Measurements from ENCODE around the gene CCDC186. TPM values are rescaled to one million over a fixed set of nuclear protein-coding genes. Genes with fewer than 3 reads are reported as not detected.
A peak's percentile ranks its signal among the peaks of the same experiment; 100 is the strongest.

CCDC186 gene
- total and polyA plus RNA-seq, 7 donors, result 1.9 to 16.5 (median 10.5) TPM

DNA sequence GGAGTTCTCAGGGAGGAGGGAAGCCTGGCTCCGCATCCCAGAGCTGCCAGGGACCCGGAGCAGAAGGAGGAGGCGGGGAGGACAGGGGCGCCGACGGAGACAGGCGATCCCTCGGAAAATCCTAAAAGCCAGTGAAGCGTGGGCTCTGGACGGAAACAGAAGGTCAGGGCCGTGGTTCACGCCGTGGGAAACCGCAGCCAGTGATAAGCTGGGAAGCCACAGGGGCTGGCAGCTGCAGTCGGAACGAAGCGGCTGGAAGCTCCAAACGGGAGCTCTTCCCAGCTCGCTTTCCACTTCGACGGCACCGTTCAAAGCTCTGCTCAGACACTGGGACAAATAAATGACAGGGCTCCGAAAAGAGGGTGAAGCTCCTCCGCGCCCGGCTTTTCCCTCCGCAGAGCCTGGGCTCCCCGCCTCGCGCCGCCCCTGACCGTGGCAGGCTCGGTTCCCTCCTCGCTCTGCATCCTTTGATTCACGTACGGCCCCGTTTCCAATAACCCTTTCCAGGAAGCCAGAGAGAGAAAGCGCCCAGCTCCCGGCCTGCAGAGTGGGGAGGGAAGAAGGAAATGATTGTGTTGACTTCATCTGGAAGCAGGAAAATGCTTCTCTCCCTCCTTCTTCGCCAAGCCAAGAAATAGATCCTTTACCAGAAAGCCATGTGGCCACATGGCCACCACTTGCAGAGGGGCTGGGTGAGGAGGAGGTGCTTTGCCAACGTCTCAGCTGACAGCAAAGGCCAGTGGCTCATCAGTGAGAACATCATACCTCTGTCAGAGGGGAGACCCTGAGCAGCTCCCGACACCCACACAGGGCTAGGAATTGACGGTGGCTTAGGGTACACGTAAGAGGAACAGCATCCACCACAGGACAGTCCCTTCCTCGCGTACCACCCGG lies 72.9 kb downstream of the CCDC186 start:
- no peaks in the 10 kb centered on the region for H3K9me3 ChIP-seq
- H3K27me3 ChIP-seq (ENCODE audit: insufficient read depth in 3 of 3, low read length in 2 of 3), result peaks cover 0 to 17% (median 6%) of the 10 kb centered on the region in 3 donors
- DNase-seq (peak in 1 of 2 donors; percentile 35), ATAC-seq (peak in 3 of 4 donors; percentile 28 to 50 (median 30))
- TF ChIP-seq, protein P1, sequence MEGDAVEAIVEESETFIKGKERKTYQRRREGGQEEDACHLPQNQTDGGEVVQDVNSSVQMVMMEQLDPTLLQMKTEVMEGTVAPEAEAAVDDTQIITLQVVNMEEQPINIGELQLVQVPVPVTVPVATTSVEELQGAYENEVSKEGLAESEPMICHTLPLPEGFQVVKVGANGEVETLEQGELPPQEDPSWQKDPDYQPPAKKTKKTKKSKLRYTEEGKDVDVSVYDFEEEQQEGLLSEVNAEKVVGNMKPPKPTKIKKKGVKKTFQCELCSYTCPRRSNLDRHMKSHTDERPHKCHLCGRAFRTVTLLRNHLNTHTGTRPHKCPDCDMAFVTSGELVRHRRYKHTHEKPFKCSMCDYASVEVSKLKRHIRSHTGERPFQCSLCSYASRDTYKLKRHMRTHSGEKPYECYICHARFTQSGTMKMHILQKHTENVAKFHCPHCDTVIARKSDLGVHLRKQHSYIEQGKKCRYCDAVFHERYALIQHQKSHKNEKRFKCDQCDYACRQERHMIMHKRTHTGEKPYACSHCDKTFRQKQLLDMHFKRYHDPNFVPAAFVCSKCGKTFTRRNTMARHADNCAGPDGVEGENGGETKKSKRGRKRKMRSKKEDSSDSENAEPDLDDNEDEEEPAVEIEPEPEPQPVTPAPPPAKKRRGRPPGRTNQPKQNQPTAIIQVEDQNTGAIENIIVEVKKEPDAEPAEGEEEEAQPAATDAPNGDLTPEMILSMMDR (IDR thresholded peaks at IDR 0.05), result no peak
- WGBS, 3 donors, result 10 to 11% (median 11%) methylated on average over 46 to 47 of the region's 47 CpGs
- H3K4me1 ChIP-seq, result peaks cover 3% of the 10 kb centered on the region
- no peak overlapping the region for H3K27ac ChIP-seq
- intact Hi-C loops (cut with DNase I), result loop anchor here (5.0 to 10.0 kb wide), 2 partner anchors 394 to 396 kb away; no protein-coding TSS in a partner anchor
- H3K4me3 ChIP-seq, result peak overlapping the region; percentile 57
- no peaks in the 10 kb centered on the region for H3K36me3 ChIP-seq (ENCODE audit: insufficient read depth in 1 of 2, low read depth in 1 of 2)

DNA sequence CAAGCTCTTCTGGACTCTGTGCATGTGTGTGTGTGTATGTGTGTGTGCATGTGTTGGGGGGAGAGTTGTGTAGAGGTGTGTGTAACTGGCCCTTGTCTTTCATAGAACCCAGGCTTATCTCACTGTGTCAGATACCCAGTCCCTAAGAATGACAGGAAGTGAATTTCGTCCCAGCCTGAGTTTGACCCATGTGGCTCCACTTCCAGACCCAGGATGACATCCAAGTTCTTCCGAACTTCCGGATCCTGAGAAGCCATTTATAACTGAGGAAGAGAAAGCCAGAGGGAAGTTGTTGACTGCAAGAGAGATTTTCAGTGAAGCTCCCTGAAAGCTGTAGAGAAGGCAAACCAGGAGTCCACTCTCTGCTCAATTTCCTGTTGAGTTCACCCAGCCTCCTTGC lies 77.1 kb downstream of the CCDC186 start:
- Histone ChIP-seq H3K36me3 (ENCODE audit: insufficient read depth in 1 of 2, low read depth in 1 of 2) (no peaks in the 10 kb centered on the region), H3K4me3 (no peak overlapping the region), H3K27ac (no peak overlapping the region), H3K9me3 (no peaks in the 10 kb centered on the region), H3K27me3 (ENCODE audit: insufficient read depth in 3 of 3, low read length in 2 of 3) (peaks cover 0 to 17% (median 6%) of the 10 kb centered on the region in 3 donors), H3K4me1 (peaks cover 3% of the 10 kb centered on the region)
- TF ChIP-seq, protein P1 (IDR thresholded peaks at IDR 0.05), result no peak
- 60 to 75% (median 66%) methylated on average over 3 of the region's 3 CpGs for WGBS, 3 donors
- intact Hi-C loops (cut with DNase I), result no loop called here
- DNase-seq, result no peak
- no peak for ATAC-seq

DNA sequence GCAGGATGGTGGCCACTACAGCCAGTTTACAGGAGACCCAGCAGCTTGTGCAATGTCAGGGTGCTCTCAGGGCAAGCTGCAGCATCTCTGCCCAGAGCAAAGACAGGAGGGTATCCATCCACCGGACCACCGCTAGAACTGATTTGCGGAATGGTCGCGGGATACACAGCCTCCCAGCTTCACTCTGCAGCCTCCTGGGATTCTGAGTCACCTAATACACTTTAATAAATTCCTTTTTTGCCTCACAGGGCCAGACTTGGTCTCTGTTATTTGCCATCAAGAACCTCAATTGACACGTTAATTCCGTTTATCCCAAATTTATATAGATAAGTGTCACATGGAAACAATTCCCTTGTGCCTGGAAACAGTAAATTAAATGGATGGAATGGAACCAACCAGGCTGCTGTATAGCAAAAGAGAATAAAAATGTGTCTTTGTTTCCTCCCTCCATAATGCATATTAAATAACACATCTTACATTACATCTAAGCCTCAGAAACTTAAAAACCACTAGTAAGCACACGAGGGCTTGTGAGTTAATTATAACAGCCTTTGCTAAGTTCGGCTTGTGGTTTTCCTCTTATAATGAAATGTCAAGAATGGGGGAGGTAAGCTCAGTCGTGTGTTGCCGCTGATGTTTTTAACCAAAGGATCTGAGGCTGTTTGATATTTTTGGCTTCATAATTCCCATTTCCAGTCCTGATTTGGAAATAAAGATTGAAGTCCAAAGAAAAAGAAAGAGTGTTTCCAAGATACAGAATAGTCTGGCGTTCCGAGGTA lies 78.3 kb downstream of the CCDC186 start:
- ATAC-seq, result no peak
- H3K36me3 ChIP-seq (ENCODE audit: insufficient read depth in 1 of 2, low read depth in 1 of 2), result no peaks in the 10 kb centered on the region
- H3K27ac ChIP-seq, result no peak overlapping the region
- no peaks in the 10 kb centered on the region for H3K9me3 ChIP-seq
- H3K27me3 ChIP-seq (ENCODE audit: insufficient read depth in 3 of 3, low read length in 2 of 3), result peaks cover 0 to 6% (median 1%) of the 10 kb centered on the region in 3 donors
- TF ChIP-seq, protein P1 (IDR thresholded peaks at IDR 0.05), result no peak
- no peak for DNase-seq
- intact Hi-C loops (cut with DNase I), result no loop called here
- WGBS, 3 donors, result 62 to 70% (median 67%) methylated on average over 13 of the region's 13 CpGs
- H3K4me3 ChIP-seq, result no peak overlapping the region
- peaks cover 2% of the 10 kb centered on the region for H3K4me1 ChIP-seq

DNA sequence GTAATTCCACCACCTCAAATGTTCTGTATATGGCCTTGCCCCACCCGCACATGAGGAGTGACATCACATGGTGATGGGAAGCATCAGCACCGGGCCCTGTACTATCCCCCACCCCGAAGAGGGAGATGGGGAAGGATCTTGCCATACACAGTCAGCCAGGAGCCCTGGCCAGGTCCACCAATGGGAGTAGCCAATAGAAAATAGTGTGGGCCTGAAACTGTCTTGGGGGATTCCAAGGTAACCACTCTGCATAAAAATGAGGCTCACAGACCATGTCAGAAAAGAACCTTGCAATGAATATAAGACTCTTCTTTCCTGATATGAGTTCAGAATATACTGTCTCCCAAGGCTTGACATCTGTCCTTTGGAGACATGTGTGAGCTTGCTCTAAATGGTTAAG lies 79.2 kb downstream of the CCDC186 start:
- Histone ChIP-seq H3K27me3 (ENCODE audit: insufficient read depth in 3 of 3, low read length in 2 of 3) (no peaks in the 10 kb centered on the region), H3K4me1 (no peaks in the 10 kb centered on the region), H3K36me3 (ENCODE audit: insufficient read depth in 1 of 2, low read depth in 1 of 2) (no peaks in the 10 kb centered on the region), H3K9me3 (no peaks in the 10 kb centered on the region), H3K27ac (no peak overlapping the region), H3K4me3 (no peak overlapping the region)
- intact Hi-C loops (cut with DNase I), result no loop called here
- TF ChIP-seq, protein P1 (IDR thresholded peaks at IDR 0.05), result no peak
- 80 to 87% (median 83%) methylated on average over 3 of the region's 3 CpGs for WGBS, 3 donors
- DNase-seq (no peak), ATAC-seq (no peak)

Measured in psoas muscle (tissue), 8 donors.